SK-N-SH treated with all-trans-retinoic acid at 6 μM for 48 hours (cell line): Measurements from ENCODE around the gene KCNC3.

Experiments used
- ATAC-seq: fragments of 200-7000 bp; cut with Tn5 transposase; 3 replicates; pipeline ENCODE4 v1.9.1; 2020; ENCODE audit warnings: mild to moderate bottlenecking, moderate library complexity
- BACH2 ChIP-seq: fragments of 250-450 bp; sonication (Bioruptor Pico); IDR thresholded peaks from 2 replicates; pipeline ENCODE4 v1.9.0; 2021; ENCODE audit warnings: mild to moderate bottlenecking, borderline replicate concordance
- CSDC2 ChIP-seq: fragments of 250-450 bp; sonication (Bioruptor Pico); IDR thresholded peaks from 2 replicates; pipeline ENCODE4 v1.5.0; 2020; ENCODE audit warnings: mild to moderate bottlenecking, moderate library complexity
- GLIS3 ChIP-seq: fragments of 250-450 bp; sonication (Bioruptor Pico); IDR thresholded peaks from 2 replicates; pipeline ENCODE4 v1.5.0; 2020; ENCODE audit warnings: mild to moderate bottlenecking, moderate library complexity
- ISL1 ChIP-seq: fragments of 250-450 bp; sonication (Bioruptor Pico); IDR thresholded peaks from 2 replicates; pipeline ENCODE4 v2.1.2; 2022; ENCODE audit warnings: mild to moderate bottlenecking, moderate library complexity
- OSR1 ChIP-seq: fragments of 250-450 bp; sonication (Bioruptor Pico); IDR thresholded peaks from 2 replicates; pipeline ENCODE4 v1.8.0; 2022; ENCODE audit warnings: moderate library complexity, mild to moderate bottlenecking, inconsistent platforms
- PPARA ChIP-seq: fragments of 250-450 bp; sonication (Bioruptor Pico); IDR thresholded peaks from 2 replicates; pipeline ENCODE4 v1.5.0; 2020; ENCODE audit warnings: mild to moderate bottlenecking, borderline replicate concordance
- RARB ChIP-seq: fragments of 250-450 bp; sonication (Bioruptor Pico); IDR thresholded peaks from 2 replicates; pipeline ENCODE4 v1.8.0; 2021; ENCODE audit warnings: mild to moderate bottlenecking, moderate library complexity
- SNAI2 ChIP-seq: fragments of 250-450 bp; sonication (Bioruptor Pico); IDR thresholded peaks from 2 replicates; pipeline ENCODE4 v1.5.0; 2020; ENCODE audit warnings: mild to moderate bottlenecking, moderate library complexity
- TCF4 ChIP-seq: fragments of 250-450 bp; sonication (Bioruptor Pico); IDR thresholded peaks from 2 replicates; pipeline ENCODE4 v1.8.0; 2021; ENCODE audit warnings: mild to moderate bottlenecking, moderate library complexity, borderline replicate concordance
- TSHZ2 ChIP-seq: fragments of 250-450 bp; sonication (Bioruptor Pico); IDR thresholded peaks from 2 replicates; pipeline ENCODE4 v1.5.0; 2020; ENCODE audit warnings: mild to moderate bottlenecking, moderate library complexity
- ZC3H10 ChIP-seq: fragments of 250-450 bp; sonication (Bioruptor Pico); IDR thresholded peaks from 2 replicates; pipeline ENCODE4 v1.5.1; 2021; ENCODE audit warnings: mild to moderate bottlenecking, moderate library complexity
- ZFP3 ChIP-seq: fragments of 250-450 bp; sonication (Bioruptor Pico); IDR thresholded peaks from 2 replicates; pipeline ENCODE4 v1.5.0; 2020; ENCODE audit warnings: mild to moderate bottlenecking, moderate library complexity
- ZNF70 ChIP-seq: fragments of 450-650 bp; formaldehyde crosslinking; IDR thresholded peaks from 2 replicates; pipeline ENCODE4 v1.5.0; 2020; ENCODE audit warnings: mild to moderate bottlenecking, moderate library complexity
- TF ChIP-seq, protein P1 (sequence below): fragments of 250-450 bp; sonication (Bioruptor Pico); IDR thresholded peaks from 2 replicates; pipeline ENCODE4 v1.8.0; 2020; ENCODE audit warnings: mild to moderate bottlenecking, moderate library complexity, borderline replicate concordance

The KCNC3 gene

DNA sequence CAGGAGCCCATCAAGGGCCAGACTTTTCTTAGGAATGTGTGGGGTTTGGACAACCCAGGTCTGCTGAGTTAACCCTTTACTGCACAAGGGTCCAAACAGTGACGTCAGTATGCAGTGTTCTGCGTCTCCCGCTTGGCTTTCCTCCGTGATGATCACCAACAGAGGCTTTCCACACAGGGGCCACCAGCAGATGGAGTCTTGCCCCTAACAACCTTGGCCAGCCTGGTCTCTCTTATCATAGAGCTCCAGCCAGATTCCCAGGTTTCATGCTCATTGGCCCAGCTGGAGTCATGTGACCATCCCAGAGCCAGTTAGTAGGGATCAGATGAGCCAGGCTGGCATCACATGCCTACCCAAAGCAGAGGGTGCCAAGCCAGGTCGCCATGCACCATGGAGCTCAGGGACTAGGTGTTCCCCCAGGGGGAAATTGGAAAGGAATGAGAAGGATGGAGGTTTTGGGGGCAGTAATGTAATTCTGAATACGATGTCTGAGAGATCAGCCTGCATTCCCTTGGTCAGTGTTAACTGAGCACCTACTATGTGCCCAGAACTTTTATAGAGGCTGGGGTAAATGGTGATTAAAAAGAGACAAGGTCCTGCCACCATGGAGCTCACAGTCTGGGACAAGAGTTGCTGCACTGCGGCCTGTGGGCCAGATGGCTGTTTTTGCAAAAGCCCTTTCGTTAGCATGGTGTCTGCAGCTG is 64.5 kb downstream of the KCNC3 start:
- no peak for ATAC-seq
- TF ChIP-seq CSDC2 (CRISPR knock-in tag): no peak
- no peak for TF ChIP-seq ISL1 (CRISPR knock-in tag)
- TF ChIP-seq, protein P1, sequence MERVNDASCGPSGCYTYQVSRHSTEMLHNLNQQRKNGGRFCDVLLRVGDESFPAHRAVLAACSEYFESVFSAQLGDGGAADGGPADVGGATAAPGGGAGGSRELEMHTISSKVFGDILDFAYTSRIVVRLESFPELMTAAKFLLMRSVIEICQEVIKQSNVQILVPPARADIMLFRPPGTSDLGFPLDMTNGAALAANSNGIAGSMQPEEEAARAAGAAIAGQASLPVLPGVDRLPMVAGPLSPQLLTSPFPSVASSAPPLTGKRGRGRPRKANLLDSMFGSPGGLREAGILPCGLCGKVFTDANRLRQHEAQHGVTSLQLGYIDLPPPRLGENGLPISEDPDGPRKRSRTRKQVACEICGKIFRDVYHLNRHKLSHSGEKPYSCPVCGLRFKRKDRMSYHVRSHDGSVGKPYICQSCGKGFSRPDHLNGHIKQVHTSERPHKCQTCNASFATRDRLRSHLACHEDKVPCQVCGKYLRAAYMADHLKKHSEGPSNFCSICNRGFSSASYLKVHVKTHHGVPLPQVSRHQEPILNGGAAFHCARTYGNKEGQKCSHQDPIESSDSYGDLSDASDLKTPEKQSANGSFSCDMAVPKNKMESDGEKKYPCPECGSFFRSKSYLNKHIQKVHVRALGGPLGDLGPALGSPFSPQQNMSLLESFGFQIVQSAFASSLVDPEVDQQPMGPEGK (CRISPR knock-in tag): no peak
- TF ChIP-seq ZNF70 (CRISPR knock-in tag): no peak
- TF ChIP-seq TSHZ2 (CRISPR knock-in tag): no peak
- TF ChIP-seq RARB (CRISPR knock-in tag): no peak
- no peak for TF ChIP-seq GLIS3 (CRISPR knock-in tag)
- TF ChIP-seq OSR1: no peak
- TF ChIP-seq ZC3H10 (CRISPR knock-in tag): no peak
- TF ChIP-seq ZFP3 (CRISPR knock-in tag): no peak
- no peak for TF ChIP-seq TCF4 (CRISPR knock-in tag)
- no peak for TF ChIP-seq SNAI2 (CRISPR knock-in tag)
- TF ChIP-seq BACH2 (CRISPR knock-in tag): no peak
- no peak for TF ChIP-seq PPARA (CRISPR knock-in tag)

- TF ChIP-seq BACH2 (CRISPR knock-in tag) (no peak), TSHZ2 (CRISPR knock-in tag) (no peak)
- TF ChIP-seq, all 23 proteins: peak for 0
- ATAC-seq: no peak
These were observed 66.0 kb downstream of the KCNC3 start for GRCh38 chr19:50263176-50263575.
